ENCODE data around the gene AGMAT. TPM values are rescaled to one million over a fixed set of nuclear protein-coding genes. Genes with fewer than 3 reads are reported as not detected.

Gene AGMAT
- total and polyA plus RNA-seq, 2 experiments from 2014 or later, result 0.12 to 0.45 TPM

DNA sequence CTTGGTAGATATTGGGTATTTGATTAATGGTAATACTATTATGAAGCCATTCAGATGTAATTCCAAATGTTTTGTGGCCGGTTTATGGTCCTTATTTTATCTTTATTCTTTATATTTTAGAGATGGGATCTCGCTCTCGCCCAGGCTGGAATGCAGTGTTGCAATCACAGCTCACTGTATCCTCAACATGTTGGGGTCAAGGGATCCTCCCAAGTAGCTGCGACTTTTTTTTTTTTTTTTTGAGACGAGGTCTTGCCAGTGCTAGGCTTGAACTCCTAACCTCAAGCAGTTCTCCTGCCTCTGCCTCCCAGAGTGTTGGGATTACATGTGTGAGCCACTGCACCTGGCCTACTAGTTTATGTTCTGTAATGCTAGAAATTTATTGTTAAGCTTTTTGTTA, 37.1 kb upstream of the AGMAT start:
- no peak overlapping the region for H3K4me3 ChIP-seq
- no peak overlapping the region for H3K27ac ChIP-seq
- TF ChIP-seq, protein P1, sequence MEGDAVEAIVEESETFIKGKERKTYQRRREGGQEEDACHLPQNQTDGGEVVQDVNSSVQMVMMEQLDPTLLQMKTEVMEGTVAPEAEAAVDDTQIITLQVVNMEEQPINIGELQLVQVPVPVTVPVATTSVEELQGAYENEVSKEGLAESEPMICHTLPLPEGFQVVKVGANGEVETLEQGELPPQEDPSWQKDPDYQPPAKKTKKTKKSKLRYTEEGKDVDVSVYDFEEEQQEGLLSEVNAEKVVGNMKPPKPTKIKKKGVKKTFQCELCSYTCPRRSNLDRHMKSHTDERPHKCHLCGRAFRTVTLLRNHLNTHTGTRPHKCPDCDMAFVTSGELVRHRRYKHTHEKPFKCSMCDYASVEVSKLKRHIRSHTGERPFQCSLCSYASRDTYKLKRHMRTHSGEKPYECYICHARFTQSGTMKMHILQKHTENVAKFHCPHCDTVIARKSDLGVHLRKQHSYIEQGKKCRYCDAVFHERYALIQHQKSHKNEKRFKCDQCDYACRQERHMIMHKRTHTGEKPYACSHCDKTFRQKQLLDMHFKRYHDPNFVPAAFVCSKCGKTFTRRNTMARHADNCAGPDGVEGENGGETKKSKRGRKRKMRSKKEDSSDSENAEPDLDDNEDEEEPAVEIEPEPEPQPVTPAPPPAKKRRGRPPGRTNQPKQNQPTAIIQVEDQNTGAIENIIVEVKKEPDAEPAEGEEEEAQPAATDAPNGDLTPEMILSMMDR (IDR thresholded peaks at IDR 0.05; ENCODE audit: low read depth, low read length), result no peak
- no peaks in the 10 kb centered on the region for H3K27me3 ChIP-seq
- DNase-seq (ENCODE audit: low read depth in 1 of 2, low spot score in 1 of 2), result peak in 1 of 2 donors; percentile 46
- H3K36me3 ChIP-seq, result peaks cover 2% of the 10 kb centered on the region
- H3K9me3 ChIP-seq (ENCODE audit: low read depth), result no peaks in the 10 kb centered on the region
- H3K4me1 ChIP-seq (ENCODE audit: low read depth), result peaks cover 33% of the 10 kb centered on the region

DNA sequence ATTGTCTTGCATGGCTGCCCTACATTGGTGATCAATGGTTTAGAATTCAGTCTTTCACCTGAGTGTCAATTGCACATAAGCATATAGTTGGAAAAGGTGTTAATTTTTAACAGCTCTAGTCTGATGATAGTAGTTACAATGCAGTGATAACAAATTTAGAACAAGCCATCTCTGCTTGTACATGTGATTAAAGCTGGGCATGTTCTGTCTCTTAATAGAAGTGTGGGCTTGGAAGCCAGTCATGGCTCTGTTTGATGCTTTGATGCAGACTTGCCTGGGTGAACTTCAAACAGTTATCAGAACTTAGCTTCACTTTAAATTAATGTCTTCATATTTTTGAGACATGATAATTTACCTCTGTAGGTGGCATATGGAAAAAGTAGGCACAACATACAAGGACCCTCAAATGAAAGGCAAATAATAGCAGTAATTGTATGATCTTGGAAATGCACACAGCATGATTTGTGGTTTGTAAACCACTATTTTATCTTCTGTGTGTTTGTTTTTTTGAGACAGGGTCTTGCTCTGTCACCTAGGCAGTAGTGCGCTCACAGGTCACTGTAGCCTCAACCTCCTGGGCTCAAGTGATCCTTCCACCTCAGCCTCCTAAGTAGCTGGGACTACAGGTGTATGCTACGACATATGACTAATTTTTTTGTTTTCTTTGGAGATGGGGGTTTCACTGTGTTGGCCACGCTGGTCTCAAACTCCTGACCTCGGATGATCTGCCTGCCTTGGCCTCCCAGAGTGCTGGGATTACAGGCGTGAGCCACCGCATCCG, 36.2 kb upstream of the AGMAT start:
- no peak overlapping the region for H3K27ac ChIP-seq

DNA sequence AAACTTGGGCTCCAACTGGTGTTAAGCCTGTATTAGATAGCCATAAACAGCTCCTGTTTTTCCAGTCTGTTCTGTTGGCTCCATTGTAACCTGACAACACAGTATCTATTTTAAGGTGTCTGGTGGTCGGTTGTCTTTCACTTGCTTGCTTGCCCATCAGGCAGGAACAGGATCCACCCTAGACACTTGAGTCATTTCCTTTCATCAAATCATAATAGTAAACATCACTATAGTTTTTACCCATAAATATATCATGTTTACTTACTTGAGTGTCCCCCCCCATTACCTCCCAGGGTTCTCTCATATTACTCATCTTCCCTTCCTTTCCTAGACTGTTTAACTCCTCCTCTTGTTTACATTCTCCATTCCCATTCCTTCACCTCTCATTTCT, 35.3 kb upstream of the AGMAT start:
- peak overlapping the region; percentile 66 for H3K27ac ChIP-seq
- TF ChIP-seq, protein P1 (IDR thresholded peaks at IDR 0.05; ENCODE audit: low read depth, low read length), result no peak
- peaks cover 33% of the 10 kb centered on the region for H3K4me1 ChIP-seq (ENCODE audit: low read depth)
- H3K4me3 ChIP-seq, result no peak overlapping the region
- DNase-seq (ENCODE audit: low read depth in 1 of 2, low spot score in 1 of 2), result peak in 1 of 2 donors; percentile 51
- H3K9me3 ChIP-seq (ENCODE audit: low read depth), result no peaks in the 10 kb centered on the region
- H3K27me3 ChIP-seq, result no peaks in the 10 kb centered on the region
- H3K36me3 ChIP-seq, result no peaks in the 10 kb centered on the region

More for the DNA sequence above, 36.2 kb upstream of the AGMAT start:
- Histone ChIP-seq H3K4me1 (ENCODE audit: low read depth) (peaks cover 33% of the 10 kb centered on the region), H3K4me3 (no peak overlapping the region), H3K9me3 (ENCODE audit: low read depth) (no peaks in the 10 kb centered on the region), H3K36me3 (no peaks in the 10 kb centered on the region), H3K27me3 (no peaks in the 10 kb centered on the region)
- DNase-seq (ENCODE audit: low read depth in 1 of 2, low spot score in 1 of 2), result no peak
- TF ChIP-seq, protein P1 (IDR thresholded peaks at IDR 0.05; ENCODE audit: low read depth, low read length), result no peak

DNA sequence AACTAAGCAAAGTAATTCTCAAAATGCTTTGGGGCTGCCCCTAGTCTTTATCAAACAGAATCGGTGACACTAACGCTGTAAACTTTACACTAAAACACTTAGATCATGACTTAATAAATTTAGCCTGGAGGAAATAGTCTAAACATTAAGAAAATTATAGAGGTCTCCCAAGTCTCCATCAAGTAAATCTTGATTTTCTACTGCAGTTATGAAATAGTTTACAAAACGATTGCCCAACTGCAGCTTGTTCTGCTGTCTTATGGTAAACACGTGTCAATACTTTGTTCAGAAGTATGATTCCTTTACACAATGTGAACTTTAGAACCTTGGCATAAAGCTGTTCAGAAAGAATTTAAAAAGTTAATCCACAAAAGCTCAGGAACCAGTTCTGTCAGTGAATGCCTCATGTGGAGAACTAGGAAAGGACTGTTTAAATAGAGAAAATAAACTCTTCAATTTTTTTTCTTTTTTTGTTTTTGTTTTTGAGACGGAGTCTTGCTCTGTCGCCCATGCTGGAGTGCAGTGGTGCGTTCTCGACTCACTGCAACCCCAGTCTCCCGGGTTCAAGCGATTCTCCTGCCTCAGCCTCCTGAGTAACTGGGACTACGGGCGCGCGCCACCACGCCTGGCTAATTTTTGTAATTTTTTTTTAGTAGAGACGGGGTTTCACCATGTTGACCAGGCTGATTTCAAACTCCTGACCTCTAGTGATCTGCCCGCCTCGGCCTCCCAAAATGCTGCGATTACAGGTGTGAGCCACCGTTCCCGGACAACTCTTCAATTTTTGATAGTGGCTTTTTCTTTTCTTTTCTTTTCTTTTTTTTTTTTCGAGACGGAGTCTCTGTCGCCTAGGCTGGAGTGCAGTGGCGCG, 34.0 kb upstream of the AGMAT start:
- Histone ChIP-seq H3K4me3 (peak overlapping the region; percentile 67), H3K36me3 (no peaks in the 10 kb centered on the region), H3K4me1 (ENCODE audit: low read depth) (peaks cover 27% of the 10 kb centered on the region), H3K9me3 (ENCODE audit: low read depth) (no peaks in the 10 kb centered on the region), H3K27me3 (no peaks in the 10 kb centered on the region), H3K27ac (peak overlapping the region; percentile 93)
- TF ChIP-seq, protein P1 (IDR thresholded peaks at IDR 0.05; ENCODE audit: low read depth, low read length), result no peak
- DNase-seq (ENCODE audit: low read depth in 1 of 2, low spot score in 1 of 2), result peak in 1 of 2 donors; percentile 69

DNA sequence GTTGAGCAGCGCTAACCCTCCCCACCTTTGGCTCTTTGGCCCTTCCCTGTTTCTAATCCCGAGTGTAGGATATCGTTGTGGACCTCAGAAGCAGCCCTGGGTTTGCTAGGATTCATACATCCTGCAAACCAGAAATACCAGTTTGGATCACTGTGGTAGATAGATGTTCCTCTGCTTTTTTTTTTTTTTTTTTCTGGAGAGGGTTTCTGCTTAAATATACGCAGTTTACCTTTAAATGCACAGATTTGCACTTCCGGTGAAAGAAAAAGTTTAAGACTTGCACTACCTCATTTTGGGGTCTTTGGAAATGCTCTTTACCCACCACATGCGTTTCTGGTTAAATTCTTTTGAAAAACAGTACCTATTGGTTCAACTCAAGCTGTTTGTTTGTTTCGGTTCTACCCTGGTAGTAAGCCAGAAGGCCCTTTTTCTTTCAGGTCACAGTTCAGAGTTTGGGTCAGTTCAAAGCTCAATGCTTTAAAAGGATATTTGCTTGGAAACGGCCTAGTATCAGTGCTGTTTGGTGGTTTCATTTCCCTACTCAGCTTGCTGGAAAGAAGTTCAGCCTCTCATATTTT, 33.3 kb upstream of the AGMAT start:
- peak overlapping the region; percentile 67 for H3K4me3 ChIP-seq
- no peaks in the 10 kb centered on the region for H3K27me3 ChIP-seq
- H3K9me3 ChIP-seq (ENCODE audit: low read depth), result no peaks in the 10 kb centered on the region
- H3K4me1 ChIP-seq (ENCODE audit: low read depth), result peaks cover 27% of the 10 kb centered on the region
- peak overlapping the region; percentile 93 for H3K27ac ChIP-seq
- H3K36me3 ChIP-seq, result no peaks in the 10 kb centered on the region
- DNase-seq (ENCODE audit: low read depth in 1 of 2, low spot score in 1 of 2), result peak in 1 of 2 donors; percentile 22
- TF ChIP-seq, protein P1 (IDR thresholded peaks at IDR 0.05; ENCODE audit: low read depth, low read length), result no peak

Measured in cardiac muscle cell (in vitro differentiated cells and primary cell).